Muscle of back (tissue), 11 donors: ENCODE results near the gene LRP1. TPM values are rescaled to one million over a fixed set of nuclear protein-coding genes. Genes with fewer than 3 reads are reported as not detected.

Source experiments
- DNase-seq, 3 donors: peaks; one replicate each; pipeline versions ENCODE4 v3.0.0 to v3.0.0-alpha.2; 2013
- polyA plus RNA-seq, 10 donors: library from polyadenylated mRNA; unstranded; fragments of 120-200 nt; gene quantifications; one replicate each; pipeline ENCODE4 v1.2.1, GENCODE V29; 2013; ENCODE audit not compliant: insufficient read length in 10 of 10

The LRP1 gene
- polyA plus RNA-seq, 10 donors = 95.2 to 226 (median 134) TPM

DNA sequence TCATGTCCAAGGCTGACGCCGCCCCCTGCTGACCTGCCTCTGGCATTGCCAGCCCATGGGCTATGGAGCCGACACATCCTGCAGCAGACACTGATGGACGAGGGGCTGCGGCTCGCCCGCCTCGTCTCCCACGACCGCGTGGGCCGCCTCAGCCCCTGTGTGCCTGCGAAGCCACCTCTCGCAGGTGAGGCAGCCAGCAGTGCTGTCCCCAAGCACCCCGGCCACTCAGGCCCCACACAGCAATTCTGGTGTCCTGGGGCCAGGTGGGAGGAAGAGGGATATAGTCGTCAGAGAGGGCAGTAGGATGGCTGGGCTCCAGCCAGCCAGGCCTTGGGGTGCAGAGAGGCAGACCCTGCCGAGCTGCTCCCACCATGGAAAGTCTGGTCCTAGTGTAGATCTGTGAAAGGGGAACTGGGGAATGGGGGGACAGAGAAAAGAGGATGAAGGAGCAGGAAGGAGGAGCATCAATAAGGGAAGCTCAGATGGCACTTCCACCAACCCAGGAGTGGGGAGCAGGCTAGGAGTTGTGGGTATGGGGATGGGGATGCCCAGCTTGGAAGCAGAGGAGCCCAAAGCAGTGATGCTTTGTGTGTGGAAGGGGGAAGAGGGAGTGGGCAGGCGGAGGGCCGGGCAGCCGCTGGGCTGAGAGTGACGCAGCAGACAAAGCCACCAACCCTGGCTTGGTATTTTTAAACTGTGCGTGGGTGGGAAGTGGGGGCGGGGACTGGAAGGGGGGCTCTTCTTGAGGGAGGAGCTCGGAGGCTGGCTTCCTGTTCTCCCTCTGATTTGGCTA is 34.7 kb upstream of the LRP1 start:
- peak; percentile 71 to 81 (median 75) for DNase-seq

DNA sequence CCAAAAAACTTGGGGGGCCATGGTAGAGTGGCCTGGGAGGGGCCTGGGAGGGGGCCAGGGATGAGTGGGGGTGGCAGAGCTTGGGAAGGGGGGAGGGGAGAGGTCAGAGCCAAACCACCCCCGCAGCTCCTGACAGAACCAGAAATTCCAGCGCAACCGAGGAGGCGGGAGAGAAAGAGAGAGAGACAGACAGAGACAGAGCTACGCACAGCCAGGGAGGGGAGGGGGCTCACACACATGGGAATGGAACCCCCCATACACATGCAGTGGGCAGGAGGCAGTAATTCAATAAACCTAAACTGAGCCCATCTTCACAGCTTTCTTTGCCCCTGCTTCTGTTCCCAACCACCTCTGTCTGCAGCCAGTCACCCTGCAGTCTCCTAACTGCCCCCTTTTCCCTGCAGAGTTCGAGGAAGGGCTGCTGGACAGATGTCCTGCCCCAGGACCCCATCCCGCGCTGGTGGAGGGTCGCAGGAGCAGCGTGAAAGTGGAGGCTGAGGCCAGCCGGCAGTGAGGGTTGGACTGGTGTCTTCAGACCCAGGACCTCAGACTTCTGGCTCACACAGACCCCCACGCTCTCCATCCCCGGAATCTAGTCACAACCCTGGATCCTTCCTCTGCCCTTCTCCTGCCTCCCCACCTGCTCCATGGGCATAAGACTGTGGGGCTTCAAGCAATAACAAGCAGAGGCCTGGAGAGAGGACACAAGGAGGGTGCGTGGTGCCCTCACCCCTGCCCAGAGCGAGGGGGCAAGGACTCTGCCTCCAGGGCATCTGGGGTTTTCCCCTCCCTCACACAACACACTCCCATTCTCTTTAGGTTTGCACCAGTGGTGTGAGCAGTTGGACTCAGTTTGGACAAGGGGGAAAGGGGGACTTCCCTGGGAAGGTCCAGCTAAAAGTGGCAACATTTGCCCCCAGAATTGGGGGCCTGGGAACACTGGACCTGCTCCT is 33.8 kb upstream of the LRP1 start:
- DNase-seq = no peak

DNA sequence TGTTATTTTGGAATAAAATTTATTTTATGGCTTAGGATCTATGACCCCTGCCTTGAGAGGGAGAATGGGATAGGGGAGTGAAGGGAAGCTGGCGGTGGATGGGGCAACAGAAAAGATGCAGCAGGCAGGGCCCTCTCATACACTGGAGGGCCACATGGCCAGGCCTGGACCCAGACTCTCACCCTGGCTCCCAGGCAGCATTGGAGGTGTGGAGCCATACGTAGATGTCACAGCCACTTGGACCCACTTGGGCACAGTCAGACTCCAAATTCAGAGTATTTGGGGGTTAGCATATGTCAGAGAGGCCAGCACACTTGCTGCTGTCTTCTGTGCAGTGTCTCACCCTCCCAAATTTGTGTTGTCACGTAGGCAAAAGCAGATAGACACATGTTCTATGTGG is 32.8 kb upstream of the LRP1 start:
- no peak for DNase-seq

DNA sequence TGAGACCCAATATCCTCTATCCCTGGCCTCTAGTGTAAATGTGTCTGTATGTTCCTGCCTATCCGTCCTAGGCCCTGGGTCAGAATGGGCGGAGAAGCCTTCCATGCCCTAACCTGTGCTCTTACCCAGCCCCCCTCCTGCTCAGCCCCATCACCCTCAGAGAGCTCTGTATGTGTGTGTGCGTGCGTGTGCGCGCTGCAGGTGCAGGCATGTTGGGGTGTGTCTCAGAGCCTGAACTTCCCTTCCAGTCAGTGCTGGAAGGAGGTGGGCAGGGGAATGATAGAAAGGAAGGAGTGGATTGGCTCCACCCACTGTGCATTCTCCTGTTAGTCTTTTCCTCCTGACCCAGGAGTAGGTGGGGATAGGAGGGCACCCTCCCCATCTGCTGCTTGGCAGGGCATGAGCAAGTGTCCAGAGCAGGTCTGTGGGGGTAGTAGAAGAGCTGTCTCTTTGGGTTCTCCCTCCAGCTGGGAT is 32.1 kb upstream of the LRP1 start:
- no peak for DNase-seq

DNA sequence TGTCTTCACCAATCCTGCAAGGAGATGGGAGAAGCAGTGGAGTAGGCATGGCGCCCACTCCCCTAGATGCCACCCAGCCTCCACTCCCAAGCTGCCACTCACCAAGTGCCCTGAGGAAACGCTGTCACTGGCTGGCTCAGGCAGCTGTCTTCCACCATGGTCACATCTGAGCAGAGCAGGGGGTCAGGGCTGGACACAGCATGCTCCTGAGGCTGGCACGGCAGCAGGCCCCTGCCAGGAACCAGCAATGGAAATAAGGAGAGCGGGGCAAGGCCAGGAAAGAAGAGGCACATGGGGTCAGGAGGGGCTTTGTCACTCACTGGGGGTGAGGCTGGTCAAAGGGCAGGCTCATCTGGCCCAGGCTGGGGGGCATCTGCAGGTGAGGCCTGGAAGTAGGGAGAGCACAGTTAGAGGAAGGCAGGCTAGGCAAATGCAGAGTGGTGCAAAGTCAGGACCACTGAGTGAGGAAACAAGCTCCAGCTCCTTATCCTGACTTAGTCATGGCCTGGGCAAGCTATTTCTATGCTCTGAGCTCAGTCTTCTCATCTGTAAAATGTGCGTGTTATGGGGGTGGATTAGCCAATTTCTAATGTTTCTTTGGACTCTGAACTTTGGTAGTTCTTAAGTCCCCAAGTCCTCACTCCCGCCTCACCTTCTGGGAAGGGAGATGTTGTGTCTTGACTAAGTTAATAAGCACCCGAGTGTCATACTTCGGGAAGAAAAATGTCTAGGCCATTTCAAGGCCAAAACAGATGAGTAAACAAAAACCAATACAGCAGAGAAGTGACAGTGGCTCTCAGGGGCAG is 31.3 kb upstream of the LRP1 start:
- no peak for DNase-seq

DNA sequence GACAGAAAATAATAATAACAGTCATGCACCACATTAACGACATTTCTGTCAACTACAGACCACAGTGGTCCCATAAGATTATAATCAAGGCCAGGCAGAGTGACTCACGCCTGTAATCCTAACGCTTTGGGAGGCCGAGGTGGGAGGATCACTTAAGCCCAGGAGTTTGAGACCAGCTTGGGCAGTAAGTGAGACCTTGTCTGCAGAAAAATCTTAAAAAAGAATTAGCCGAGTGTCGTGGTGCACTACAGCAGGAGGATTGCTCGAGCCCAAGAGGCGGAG is 30.8 kb upstream of the LRP1 start:
- DNase-seq = no peak

DNA sequence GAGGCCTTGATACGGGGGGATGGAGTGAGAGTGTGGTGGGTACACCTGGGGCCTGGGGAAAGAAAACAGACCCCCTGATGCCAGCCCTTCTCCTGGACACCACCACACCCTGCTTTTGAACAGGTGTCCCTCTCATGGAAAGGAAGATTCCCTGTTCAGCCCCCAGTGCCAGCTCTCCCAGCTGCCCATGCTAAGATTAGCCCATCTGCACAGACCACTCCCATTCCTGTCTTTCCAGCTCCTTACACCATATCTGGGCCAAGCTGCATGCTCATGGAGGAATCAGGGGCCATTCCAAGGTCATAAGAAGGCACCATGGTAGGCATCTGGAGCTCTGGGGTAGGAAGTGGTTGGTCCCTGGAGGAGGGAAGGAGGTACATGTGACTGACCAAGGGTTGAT is 29.7 kb upstream of the LRP1 start:
- DNase-seq = peak in 1 of 3 donors; percentile 24

DNA sequence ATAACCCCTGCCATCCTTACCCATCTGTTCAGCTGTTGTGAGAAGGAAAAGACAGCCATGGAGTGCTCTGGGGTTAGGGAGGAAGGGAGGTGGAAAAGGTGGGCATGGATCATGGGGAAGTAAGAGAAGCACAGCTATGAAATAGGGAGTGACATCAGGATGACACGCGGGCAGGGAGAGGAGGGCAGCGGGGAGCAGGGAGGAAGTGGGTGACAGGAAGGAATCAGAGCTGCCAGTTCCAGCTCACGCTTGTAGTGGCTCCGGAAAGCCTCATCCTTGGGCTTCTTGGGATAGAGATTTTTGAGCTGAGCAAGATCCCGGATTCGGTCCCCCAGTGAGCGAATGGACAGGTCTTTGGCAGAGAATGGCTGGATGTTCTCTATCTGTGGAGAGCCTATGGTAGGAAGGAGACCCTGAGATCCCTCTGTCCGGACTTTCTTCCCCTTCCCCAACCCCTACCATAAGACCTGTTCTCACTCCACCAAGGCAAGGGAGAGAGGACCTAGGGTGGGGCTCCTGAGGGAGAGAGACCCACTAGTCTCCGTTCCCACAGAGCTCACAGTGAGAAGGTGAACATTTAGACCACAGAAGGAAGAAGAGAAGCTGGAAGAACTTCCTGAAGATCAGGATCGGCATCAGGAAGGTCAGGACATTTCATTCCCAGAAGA is 29.1 kb upstream of the LRP1 start:
- DNase-seq = no peak

DNA sequence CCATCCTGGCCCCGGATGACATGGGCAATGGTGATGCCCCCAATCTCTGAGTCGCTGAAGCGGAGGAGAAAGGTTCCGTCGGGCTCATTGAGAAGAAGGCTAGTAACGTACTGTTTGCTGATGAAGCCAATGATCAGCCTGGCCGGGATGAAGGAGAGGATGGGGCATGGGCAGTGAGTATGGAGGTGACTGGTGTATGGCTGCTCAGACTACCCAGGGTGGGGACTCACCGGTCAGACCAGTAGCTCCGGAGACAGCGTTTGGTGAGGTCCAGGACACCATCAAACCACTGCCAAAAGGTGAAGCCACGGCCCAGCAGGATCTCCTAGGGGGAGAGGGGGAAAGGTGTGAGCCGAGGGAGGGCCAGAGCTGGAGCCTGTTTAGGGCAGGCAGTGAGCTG is 28.5 kb upstream of the LRP1 start:
- no peak for DNase-seq

DNA sequence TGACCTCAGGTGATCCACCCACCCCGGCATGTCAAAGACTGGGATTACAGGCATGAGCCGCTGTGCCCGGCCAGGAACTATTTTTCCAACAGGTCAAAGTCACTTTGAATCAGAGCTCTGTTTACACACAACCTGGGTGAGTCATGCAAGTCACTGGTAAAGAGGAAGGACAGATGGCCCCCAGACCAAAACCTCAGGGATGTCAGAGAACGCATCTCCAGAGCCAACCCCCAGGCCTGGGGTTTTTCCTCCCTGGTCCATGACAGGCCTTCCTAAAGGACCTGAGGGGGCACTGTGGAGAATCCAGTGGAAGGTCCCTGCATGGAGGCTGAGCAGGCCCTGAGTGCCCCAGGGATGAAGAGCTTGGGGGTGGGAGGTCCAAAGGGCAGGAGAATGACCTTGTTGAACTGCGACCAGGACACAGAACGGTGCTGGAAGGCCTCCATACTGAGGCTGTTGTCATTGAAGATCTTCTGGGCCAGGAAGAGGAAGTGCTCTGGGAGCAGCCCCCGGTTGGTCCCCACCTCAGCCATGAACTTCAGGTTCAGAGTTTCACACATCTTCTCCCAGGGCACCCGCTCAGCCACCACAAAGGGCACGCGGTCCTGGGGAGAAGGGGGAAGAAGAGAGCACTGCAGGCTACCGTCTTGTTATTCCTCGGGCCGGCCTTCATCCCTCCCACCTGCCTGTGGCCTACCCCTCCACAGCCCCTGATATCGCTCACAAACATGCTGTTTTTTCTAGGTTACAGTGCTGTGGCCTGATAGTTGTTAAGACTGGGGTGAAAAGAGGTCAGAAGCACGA is 26.2 kb upstream of the LRP1 start:
- DNase-seq = no peak

DNA sequence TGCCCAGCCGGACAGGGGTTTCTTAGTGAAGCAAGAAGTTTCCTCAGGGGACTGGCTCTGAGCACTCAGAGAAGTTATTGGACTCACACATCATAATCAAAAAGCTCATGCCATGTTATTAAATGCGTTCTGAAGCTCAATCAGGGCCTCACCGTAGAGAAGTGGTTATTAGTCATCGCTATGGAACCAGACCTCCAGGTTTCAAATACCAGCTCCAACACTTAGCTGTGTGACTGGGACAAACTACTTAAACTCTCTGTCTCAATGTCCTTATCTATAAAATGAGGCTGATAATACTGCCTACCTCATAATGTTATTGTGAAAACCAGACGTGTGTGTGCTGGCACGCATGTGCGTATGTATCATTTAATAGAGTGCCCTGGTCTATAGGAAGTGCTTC is 24.4 kb upstream of the LRP1 start:
- no peak for DNase-seq

DNA sequence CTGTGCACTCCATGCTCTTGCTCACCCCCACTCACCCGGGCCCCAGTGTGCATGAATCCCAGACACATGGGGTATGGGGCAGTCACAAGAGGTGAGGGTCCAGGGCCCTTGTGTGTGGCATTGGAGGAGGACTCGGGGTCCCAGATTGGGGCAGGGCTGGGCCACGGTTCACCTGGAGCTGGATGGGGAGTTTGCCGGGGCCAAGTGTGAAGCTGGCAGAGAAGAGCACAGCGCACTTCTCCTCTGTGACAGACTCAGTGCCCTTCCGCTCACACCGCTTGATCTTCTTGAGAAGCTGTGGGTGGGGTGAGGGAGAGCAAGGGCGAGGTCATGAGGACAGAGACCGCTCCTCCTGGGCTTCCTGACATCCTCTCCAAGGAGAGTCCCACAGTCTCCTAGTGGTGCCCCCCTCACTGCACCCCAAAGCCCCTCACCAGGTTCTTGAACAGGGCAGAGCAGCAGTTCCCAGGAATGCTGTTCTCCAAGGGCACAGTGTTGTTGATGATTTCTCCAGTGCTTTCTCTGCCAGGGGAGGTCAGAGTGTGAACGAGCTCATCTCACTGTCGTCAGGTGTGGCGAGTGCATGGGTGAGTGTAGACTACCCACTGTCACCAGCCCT is 23.9 kb upstream of the LRP1 start:
- no peak for DNase-seq

DNA sequence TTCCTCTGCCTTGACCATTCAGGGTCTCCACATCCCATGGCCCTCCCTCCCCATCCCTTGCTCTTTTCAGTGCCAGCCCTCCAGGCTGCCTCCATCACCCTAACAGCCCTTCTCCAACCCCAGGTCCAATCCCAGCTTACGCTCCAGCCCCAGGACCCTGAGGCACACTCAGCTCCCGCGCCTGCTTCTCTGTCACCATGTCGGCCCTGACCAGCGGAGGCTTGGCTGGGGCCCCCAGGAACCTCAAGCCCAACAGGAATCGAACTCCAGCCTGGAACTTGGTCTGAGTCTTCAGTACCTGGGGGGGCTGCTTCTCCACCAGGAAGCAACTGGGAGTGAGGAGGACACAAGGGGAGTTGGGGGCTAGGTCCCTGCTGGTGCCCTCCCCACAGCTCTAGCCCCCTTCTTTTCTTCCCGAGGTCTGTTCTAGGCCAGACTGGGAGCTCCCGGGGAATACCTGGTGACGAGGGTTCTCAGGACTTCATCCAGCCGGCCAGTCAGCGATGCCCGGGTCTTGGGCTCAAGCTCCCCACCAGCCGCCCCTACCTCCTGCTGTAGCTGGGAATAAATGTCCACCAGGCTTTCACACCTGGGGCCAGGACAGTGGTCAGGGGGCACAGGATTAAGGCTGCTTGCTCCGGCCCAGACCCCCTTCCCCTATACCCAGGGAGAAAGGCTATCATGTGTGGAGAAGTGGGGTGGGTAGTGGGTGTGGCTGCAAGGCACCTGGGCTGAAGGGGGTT is 23.1 kb upstream of the LRP1 start:
- no peak for DNase-seq

DNA sequence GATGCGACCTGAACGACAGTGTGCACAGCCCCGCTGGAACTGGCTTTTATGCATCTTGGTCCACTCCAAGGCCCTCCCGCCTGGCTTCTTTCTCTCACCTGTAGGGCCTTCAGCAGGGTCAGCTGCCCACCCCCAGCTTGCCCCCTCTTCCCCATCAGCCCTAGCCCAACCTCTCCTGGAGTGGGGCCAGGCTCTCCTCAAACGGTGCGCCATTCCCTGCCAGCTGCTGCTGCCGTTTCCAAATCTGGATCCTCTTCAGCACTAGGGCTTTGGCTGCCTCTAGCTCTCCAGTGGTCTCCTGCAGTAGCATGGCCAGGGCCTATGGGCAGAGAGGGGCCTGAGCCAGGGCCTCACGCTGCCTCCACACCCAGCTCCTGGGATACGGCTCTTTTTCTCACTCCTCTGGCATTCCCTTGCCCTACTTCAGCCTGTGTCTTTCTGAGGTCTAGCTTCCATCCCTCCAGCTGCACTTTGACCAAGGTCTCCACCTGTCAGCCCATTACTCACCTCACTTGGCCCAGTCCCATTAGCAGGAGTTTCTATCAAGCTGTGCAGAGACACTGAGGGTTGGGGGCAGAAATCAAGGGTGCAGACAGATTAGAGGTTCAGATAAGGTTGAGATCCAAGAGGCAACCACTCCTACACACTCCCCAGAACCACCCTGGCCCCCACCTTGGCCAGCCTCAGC is 22.1 kb upstream of the LRP1 start:
- DNase-seq = no peak

DNA sequence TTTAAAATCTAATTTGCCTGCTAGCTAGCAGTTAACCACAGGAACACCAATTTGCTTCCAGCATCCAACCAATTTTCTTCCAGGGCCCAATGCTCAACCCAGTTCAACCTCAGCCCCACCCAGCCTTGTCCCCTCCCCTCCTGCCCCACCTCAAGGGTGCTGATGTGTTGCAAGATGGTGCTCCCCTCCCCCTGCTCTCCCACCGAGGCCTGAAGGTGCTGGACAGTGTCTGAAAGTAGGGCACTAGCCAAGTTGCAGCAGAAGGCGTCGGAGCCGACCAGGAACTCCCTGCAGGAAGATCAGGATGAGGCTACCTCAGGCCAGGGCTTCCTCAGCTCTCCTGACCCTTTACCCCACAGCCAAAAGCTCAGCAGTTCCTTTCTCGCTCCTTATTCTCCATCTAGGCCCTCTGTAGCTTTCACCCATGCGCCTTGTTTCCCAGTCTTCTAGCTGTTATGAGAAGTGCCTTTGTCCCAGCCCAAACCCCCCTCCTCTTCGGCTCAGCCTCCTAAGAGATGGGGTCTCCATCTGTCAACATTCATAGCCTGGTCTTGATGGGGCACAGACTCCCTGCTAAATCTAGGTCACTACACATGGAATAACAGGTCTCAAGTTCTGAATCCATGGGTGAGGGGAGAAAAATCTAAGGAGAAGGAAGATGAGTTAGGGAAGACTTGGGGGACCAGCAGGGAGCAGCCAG is 20.7 kb upstream of the LRP1 start:
- no peak for DNase-seq

DNA sequence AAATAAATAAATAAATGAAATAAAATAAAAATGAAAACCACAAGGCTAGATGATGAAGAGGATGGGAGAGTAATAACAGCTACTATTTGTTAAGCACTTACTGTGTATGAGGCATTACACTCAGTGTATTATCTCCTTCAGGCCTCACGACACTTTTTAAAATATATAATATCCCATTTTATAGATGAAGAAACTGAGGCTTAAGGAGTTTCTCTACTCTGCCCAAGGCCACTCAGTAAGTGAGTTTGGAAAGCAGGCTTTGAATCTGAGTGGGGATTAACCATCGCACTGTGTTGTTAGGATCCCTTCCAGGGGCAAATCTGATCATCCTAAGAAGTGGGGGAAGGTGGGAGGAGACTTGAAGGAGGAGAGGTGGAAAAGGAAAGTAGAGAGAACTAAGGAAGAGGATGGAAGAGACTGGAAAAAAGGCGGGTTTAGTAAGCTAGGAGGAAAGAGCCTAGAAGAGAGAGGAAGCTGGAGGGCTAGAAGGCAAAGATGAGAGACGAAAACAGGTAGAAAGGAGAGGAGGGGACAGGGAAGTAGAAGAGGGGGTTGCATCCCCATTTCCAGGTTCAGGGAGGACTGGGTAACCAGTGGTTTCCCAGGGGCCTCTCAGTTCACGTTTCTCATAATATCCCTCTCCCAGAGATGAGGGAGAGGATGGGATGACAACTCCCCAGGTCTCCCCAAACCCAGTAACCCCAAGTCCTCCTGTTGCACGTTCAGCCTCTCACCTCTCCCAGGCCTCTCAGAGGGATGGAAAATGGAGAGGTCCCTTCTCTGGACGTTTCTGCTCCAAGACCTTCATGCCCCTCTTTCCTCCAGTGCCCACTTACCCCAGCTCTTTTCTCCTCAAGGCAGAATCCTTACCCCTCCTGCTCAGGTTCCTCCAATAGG is 18.8 kb upstream of the LRP1 start:
- no peak for DNase-seq
